BLaER1 treated with 17β-estradiol and CSF1 and Interleukin-3, amounts not matched to agents 10 nM and 100 nM (cell line): ENCODE results near the gene CDKN1A.

Source experiments
- H3K27ac ChIP-seq, 11 experiments: shearing (Covaris generic); formaldehyde crosslinking; 2 replicates each; pipeline ENCODE4 v1.8.1; 2022
- H3K27me3 ChIP-seq, 11 experiments: shearing (Covaris generic); formaldehyde crosslinking; 2 replicates each; pipeline ENCODE4 v1.8.1; 2022
- H3K36me3 ChIP-seq, 11 experiments: shearing (Covaris generic); formaldehyde crosslinking; 2 replicates each; pipeline ENCODE4 v1.8.1; 2022
- H3K4me1 ChIP-seq, 10 experiments: shearing (Covaris generic); formaldehyde crosslinking; 2 replicates each; pipeline ENCODE4 v1.8.1; 2022
- H3K4me2 ChIP-seq, 11 experiments: shearing (Covaris generic); formaldehyde crosslinking; 2 replicates each; pipeline ENCODE4 v1.8.1; 2022
- H3K4me3 ChIP-seq, 10 experiments: shearing (Covaris generic); formaldehyde crosslinking; 2 replicates each; pipeline ENCODE4 v1.8.1; 2022
- H3K9ac ChIP-seq, 11 experiments: shearing (Covaris generic); formaldehyde crosslinking; 2 replicates each; pipeline ENCODE4 v1.8.1; 2022
- H3K9me3 ChIP-seq, 11 experiments: shearing (Covaris generic); formaldehyde crosslinking; replicated peaks in 1 of 11; 2 replicates each; pipeline ENCODE4 v1.8.1; 2022
- H4K20me1 ChIP-seq, 11 experiments: shearing (Covaris generic); formaldehyde crosslinking; 2 replicates each; pipeline ENCODE4 v1.8.1; 2022
- Cebpa-rat ChIP-seq, 11 experiments: shearing (Covaris generic); IDR thresholded peaks; 2 replicates each; pipeline ENCODE4 v1.8.1; 2022

CDKN1A gene

DNA sequence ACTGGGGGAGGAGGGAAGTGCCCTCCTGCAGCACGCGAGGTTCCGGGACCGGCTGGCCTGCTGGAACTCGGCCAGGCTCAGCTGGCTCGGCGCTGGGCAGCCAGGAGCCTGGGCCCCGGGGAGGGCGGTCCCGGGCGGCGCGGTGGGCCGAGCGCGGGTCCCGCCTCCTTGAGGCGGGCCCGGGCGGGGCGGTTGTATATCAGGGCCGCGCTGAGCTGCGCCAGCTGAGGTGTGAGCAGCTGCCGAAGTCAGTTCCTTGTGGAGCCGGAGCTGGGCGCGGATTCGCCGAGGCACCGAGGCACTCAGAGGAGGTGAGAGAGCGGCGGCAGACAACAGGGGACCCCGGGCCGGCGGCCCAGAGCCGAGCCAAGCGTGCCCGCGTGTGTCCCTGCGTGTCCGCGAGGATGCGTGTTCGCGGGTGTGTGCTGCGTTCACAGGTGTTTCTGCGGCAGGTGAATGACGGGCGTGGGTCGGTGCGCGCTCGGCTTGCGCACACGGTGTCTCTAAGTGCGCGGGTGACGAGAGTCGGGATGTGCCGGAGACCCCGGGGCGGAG is at the start of gene CDKN1A:
CDKN1A (plus strand) TSS at position 227 of the 555 bp plus-strand sequence. CDS start 5,388 bp downstream, outside the sequence.
- Histone ChIP-seq H3K4me2 (peak within 1 kb of the TSS; percentile 79 to 99 (median 89)), H3K9me3 (no peaks in the 10 kb centered on the region), H3K9ac (peak within 1 kb of the TSS; percentile 92 to 99 (median 95)), H3K4me1 (peaks cover 56 to 72% (median 63%) of the 10 kb centered on the region in 10 experiments), H3K36me3 (peaks cover 24 to 46% (median 36%) of the 10 kb centered on the region in 11 experiments), H3K27ac (peak within 1 kb of the TSS; percentile 81 to 99 (median 94)), H3K27me3 (no peaks in the 10 kb centered on the region), H4K20me1 (peaks cover 46 to 50% (median 48%) of the 10 kb centered on the region in 11 experiments), H3K4me3 (peak within 1 kb of the TSS; percentile 79 to 100 (median 94))
- no peak for TF ChIP-seq Cebpa-rat (IDR thresholded peaks at IDR 0.05)

GRCh38 chr6:36629784-36630183 is 48.7 kb upstream of the CDKN1A start:
- no peak for TF ChIP-seq Cebpa-rat (IDR thresholded peaks at IDR 0.05)
- no peaks in the 10 kb centered on the region for H3K9me3 ChIP-seq
- H3K27ac ChIP-seq: peak overlapping the region in 10 of 11 experiments; percentile 57 to 91 (median 76); a peak in 18 of 22 replicates
- H3K36me3 ChIP-seq: no peaks in the 10 kb centered on the region
- peak overlapping the region in 6 of 11 experiments; percentile 27 to 79 (median 58); a peak in 4 of 22 replicates for H3K9ac ChIP-seq
- no peaks in the 10 kb centered on the region for H4K20me1 ChIP-seq
- peak overlapping the region in 10 of 11 experiments; percentile 42 to 93 (median 76); a peak in 19 of 22 replicates for H3K4me2 ChIP-seq
- H3K27me3 ChIP-seq: no peaks in the 10 kb centered on the region
- H3K4me1 ChIP-seq: peaks cover 86 to 99% (median 92%) of the 10 kb centered on the region in 10 experiments
- H3K4me3 ChIP-seq: no peak overlapping the region

- no peaks in the 10 kb centered on the region for H3K9me3 ChIP-seq
- no peak overlapping the region for H3K9ac ChIP-seq
- H4K20me1 ChIP-seq: no peaks in the 10 kb centered on the region
- H3K27me3 ChIP-seq: no peaks in the 10 kb centered on the region
- H3K36me3 ChIP-seq: no peaks in the 10 kb centered on the region
- H3K4me1 ChIP-seq: peaks cover 88 to 99% (median 92%) of the 10 kb centered on the region in 10 experiments
- H3K4me2 ChIP-seq: peak overlapping the region; percentile 1 to 62 (median 50); a peak in 18 of 22 replicates
- no peak overlapping the region for H3K4me3 ChIP-seq
- no peak for TF ChIP-seq Cebpa-rat (IDR thresholded peaks at IDR 0.05)
- no peak overlapping the region; a peak in 1 of 22 replicates for H3K27ac ChIP-seq
These were observed 47.0 kb upstream of the CDKN1A start for GRCh38 chr6:36631326-36632011.

- H3K27me3 ChIP-seq: no peaks in the 10 kb centered on the region
- no peak for TF ChIP-seq Cebpa-rat (IDR thresholded peaks at IDR 0.05)
These were observed 45.1 kb upstream of the CDKN1A start for GRCh38 chr6:36633370-36633769.

DNA sequence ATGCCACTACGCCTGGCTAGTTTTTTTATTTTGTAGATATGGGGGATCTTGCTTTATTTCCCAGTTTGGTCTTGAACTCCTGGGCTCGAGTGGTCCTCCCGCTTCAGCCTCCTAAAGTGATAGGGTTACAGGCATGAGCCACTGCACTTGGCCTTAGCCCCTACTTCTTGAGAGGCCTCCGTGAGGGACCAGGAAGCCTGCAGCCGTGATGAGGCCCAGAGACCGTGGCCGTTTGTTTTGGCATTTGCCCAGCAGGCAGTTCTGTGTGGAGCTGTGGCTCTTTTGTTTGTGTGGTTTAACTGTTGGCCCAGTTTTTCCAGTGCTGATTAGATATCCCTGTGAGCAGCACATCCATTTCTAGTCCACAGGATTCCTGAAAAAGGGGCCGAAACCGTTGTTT is 44.6 kb upstream of the CDKN1A start:
- Histone ChIP-seq H3K9me3 (no peaks in the 10 kb centered on the region), H3K4me1 (peaks cover 74 to 98% (median 81%) of the 10 kb centered on the region in 10 experiments), H3K36me3 (no peaks in the 10 kb centered on the region), H3K27me3 (no peaks in the 10 kb centered on the region), H3K27ac (peak overlapping the region; percentile 6 to 71 (median 56); a peak in 19 of 22 replicates), H3K4me3 (no peak overlapping the region), H3K4me2 (peak overlapping the region; percentile 43 to 76 (median 63)), H3K9ac (peak overlapping the region in 9 of 11 experiments; percentile 5 to 69 (median 46); a peak in 14 of 22 replicates), H4K20me1 (no peaks in the 10 kb centered on the region)
- no peak for TF ChIP-seq Cebpa-rat (IDR thresholded peaks at IDR 0.05)

More at GRCh38 chr6:36633370-36633769, 45.1 kb upstream of the CDKN1A start:
- Histone ChIP-seq H3K4me1 (peaks cover 80 to 98% (median 86%) of the 10 kb centered on the region in 10 experiments), H3K9ac (peak overlapping the region in 3 of 11 experiments; percentile 23 to 50 (median 42); a peak in 6 of 22 replicates), H3K4me3 (no peak overlapping the region), H3K9me3 (no peaks in the 10 kb centered on the region), H4K20me1 (no peaks in the 10 kb centered on the region), H3K36me3 (no peaks in the 10 kb centered on the region), H3K4me2 (peak overlapping the region; percentile 43 to 76 (median 63)), H3K27ac (peak overlapping the region in 3 of 11 experiments; percentile 32 to 65 (median 56); a peak in 3 of 22 replicates)

DNA sequence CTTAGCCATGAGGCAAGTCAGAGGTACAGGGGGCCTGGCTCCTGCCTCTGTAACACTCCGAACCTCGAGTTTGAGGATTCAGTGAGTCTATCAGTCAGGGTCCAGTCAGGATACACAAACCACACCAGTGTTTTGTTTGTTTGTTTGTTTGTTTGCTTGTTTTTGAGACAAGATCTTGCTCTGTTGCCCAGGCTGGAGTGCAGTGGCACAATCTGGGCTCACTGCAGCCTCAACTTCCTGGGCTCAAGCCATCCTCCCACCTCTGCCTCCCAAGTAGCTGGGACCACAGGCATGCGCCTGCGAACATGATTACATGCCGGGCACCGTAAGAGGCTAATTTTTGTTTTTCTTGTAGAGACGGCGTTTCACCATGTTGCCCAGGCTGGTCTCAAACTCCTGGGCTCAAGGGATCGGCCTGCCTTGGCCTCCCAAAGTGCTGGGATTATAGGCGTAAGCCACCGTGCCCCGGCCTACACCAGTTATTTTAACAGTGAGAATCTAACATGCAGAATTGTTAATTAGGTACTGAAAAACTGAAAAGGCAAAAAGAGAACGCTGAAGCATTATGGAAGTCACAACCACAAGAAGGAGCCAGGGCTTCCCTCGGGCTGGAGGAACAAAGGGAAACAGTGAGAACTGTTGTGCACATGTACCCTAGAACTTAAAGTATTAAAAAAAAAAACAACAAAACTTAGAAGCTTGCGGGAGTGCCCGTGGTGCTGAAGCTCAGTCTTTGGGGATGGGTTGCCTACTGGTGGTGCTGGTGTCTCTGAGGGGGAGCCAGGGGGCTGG is 44.0 kb upstream of the CDKN1A start:
- H3K9ac ChIP-seq: peak overlapping the region in 9 of 11 experiments; percentile 5 to 69 (median 46); a peak in 15 of 22 replicates
- peaks cover 68 to 97% (median 80%) of the 10 kb centered on the region in 10 experiments for H3K4me1 ChIP-seq
- peak overlapping the region; percentile 43 to 76 (median 63) for H3K4me2 ChIP-seq
- H3K36me3 ChIP-seq: no peaks in the 10 kb centered on the region
- peak overlapping the region; percentile 6 to 71 (median 56); a peak in 19 of 22 replicates for H3K27ac ChIP-seq
- H4K20me1 ChIP-seq: no peaks in the 10 kb centered on the region
- H3K27me3 ChIP-seq: no peaks in the 10 kb centered on the region
- H3K4me3 ChIP-seq: no peak overlapping the region
- no peaks in the 10 kb centered on the region for H3K9me3 ChIP-seq
- no peak for TF ChIP-seq Cebpa-rat (IDR thresholded peaks at IDR 0.05)

DNA sequence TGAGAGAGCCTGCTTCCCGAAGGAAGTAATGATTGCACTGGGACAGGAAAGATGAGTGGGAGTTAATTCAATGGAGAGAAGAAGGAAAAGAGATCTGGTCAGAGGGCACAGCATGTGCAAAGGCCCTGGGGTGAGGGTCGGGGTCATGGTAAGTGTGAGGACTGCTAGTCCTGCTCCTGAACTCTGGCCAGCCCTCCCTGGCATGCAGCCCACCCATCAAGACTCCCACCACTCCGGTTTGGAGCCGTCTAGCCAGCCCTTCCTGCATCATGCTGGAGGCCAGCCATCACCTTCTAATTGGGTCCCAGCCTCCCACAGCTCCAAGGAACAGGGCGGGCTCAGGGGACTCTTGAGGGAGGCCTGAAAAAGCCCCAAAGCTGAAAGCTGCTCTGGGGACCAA is 42.2 kb upstream of the CDKN1A start:
- no peak overlapping the region; a peak in 1 of 22 replicates for H3K9ac ChIP-seq

GRCh38 chr6:36636687-36637418 is 41.7 kb upstream of the CDKN1A start:
- Histone ChIP-seq H3K9me3 (no peaks in the 10 kb centered on the region), H3K36me3 (no peaks in the 10 kb centered on the region), H4K20me1 (no peaks in the 10 kb centered on the region), H3K9ac (no peak overlapping the region; a peak in 2 of 22 replicates), H3K27ac (peak overlapping the region in 7 of 11 experiments; percentile 1 to 37 (median 23); a peak in 8 of 22 replicates), H3K4me1 (peaks cover 50 to 88% (median 73%) of the 10 kb centered on the region in 10 experiments), H3K27me3 (no peaks in the 10 kb centered on the region), H3K4me3 (no peak overlapping the region), H3K4me2 (peak overlapping the region; percentile 29 to 68 (median 60))
- TF ChIP-seq Cebpa-rat (IDR thresholded peaks at IDR 0.05): no peak

More for the DNA sequence above, 42.2 kb upstream of the CDKN1A start:
- TF ChIP-seq Cebpa-rat (IDR thresholded peaks at IDR 0.05): no peak
- peak overlapping the region; percentile 29 to 68 (median 60) for H3K4me2 ChIP-seq
- H4K20me1 ChIP-seq: no peaks in the 10 kb centered on the region
- peaks cover 53 to 88% (median 73%) of the 10 kb centered on the region in 10 experiments for H3K4me1 ChIP-seq
- peak overlapping the region in 6 of 11 experiments; percentile 1 to 37 (median 22); a peak in 6 of 22 replicates for H3K27ac ChIP-seq
- H3K36me3 ChIP-seq: no peaks in the 10 kb centered on the region
- H3K9me3 ChIP-seq: no peaks in the 10 kb centered on the region
- no peak overlapping the region for H3K4me3 ChIP-seq
- H3K27me3 ChIP-seq: no peaks in the 10 kb centered on the region
